ENCODE measurements around the gene SCP2.

GRCh38 chr1:53046930-53047329 is 119.9 kb downstream of the SCP2 start:
- TF ChIP-seq CTCF (IDR thresholded peaks at IDR 0.05; ENCODE audit: borderline replicate concordance, extremely low read depth, low read length, poor library complexity, severe bottlenecking), result no peak
- TF ChIP-seq EZH2 (IDR thresholded peaks at IDR 0.05; ENCODE audit: borderline replicate concordance, low read depth, low read length, severe bottlenecking), result no peak

Data from DND-41 (cell line).